ENCODE measurements around the gene GAB1. TPM values are rescaled to one million over a fixed set of nuclear protein-coding genes. Genes with fewer than 3 reads are reported as not detected.

GAB1 gene
- total RNA-seq, 1 donor from 2014 or later, result 29.7 TPM

- H3K27me3 Mint-ChIP-seq (ENCODE audit: unreplicated experiment), result no peaks in the 10 kb centered on the region
- H3K4me1 Mint-ChIP-seq (ENCODE audit: low read depth, unreplicated experiment), result peaks cover 6% of the 10 kb centered on the region
- TF ChIP-seq CTCF (IDR thresholded peaks at IDR 0.05; ENCODE audit: partially characterized antibody, unreplicated experiment), result no peak
- no peak for DNase-seq
- no peaks in the 10 kb centered on the region for H3K9me3 Mint-ChIP-seq (ENCODE audit: unreplicated experiment)
- no peak overlapping the region for H3K27ac Mint-ChIP-seq (ENCODE audit: unreplicated experiment)
- H3K4me3 Mint-ChIP-seq (ENCODE audit: unreplicated experiment), result no peak overlapping the region
- no peaks in the 10 kb centered on the region for H3K36me3 Mint-ChIP-seq (ENCODE audit: unreplicated experiment)
Observed at GRCh38 chr4:143455211-143455610, 118.5 kb downstream of the GAB1 start.

- H3K36me3 Mint-ChIP-seq (ENCODE audit: unreplicated experiment), result no peaks in the 10 kb centered on the region
Observed at GRCh38 chr4:143458966-143459365, 122.3 kb downstream of the GAB1 start.

GRCh38 chr4:143473334-143474126 is 136.9 kb downstream of the GAB1 start:
- H3K9me3 Mint-ChIP-seq (ENCODE audit: unreplicated experiment), result no peaks in the 10 kb centered on the region
- DNase-seq, result no peak
- no peak overlapping the region for H3K27ac Mint-ChIP-seq (ENCODE audit: unreplicated experiment)
- H3K27me3 Mint-ChIP-seq (ENCODE audit: unreplicated experiment), result no peaks in the 10 kb centered on the region
- no peaks in the 10 kb centered on the region for H3K4me1 Mint-ChIP-seq (ENCODE audit: low read depth, unreplicated experiment)
- H3K4me3 Mint-ChIP-seq (ENCODE audit: unreplicated experiment), result no peak overlapping the region
- TF ChIP-seq CTCF (IDR thresholded peaks at IDR 0.05; ENCODE audit: partially characterized antibody, unreplicated experiment), result no peak
- H3K36me3 Mint-ChIP-seq (ENCODE audit: unreplicated experiment), result no peaks in the 10 kb centered on the region

More at GRCh38 chr4:143458966-143459365, 122.3 kb downstream of the GAB1 start:
- Mint-ChIP-seq H3K4me3 (ENCODE audit: unreplicated experiment) (no peak overlapping the region), H3K27ac (ENCODE audit: unreplicated experiment) (no peak overlapping the region), H3K4me1 (ENCODE audit: low read depth, unreplicated experiment) (no peaks in the 10 kb centered on the region), H3K27me3 (ENCODE audit: unreplicated experiment) (no peaks in the 10 kb centered on the region), H3K9me3 (ENCODE audit: unreplicated experiment) (no peaks in the 10 kb centered on the region)
- TF ChIP-seq CTCF (IDR thresholded peaks at IDR 0.05; ENCODE audit: partially characterized antibody, unreplicated experiment), result no peak
- DNase-seq, result no peak

- no peak for DNase-seq
- Mint-ChIP-seq H3K4me1 (ENCODE audit: low read depth, unreplicated experiment) (no peaks in the 10 kb centered on the region), H3K27me3 (ENCODE audit: unreplicated experiment) (no peaks in the 10 kb centered on the region), H3K4me3 (ENCODE audit: unreplicated experiment) (no peak overlapping the region), H3K27ac (ENCODE audit: unreplicated experiment) (no peak overlapping the region), H3K9me3 (ENCODE audit: unreplicated experiment) (no peaks in the 10 kb centered on the region), H3K36me3 (ENCODE audit: unreplicated experiment) (no peaks in the 10 kb centered on the region)
- TF ChIP-seq CTCF (IDR thresholded peaks at IDR 0.05; ENCODE audit: partially characterized antibody, unreplicated experiment), result no peak
Observed at GRCh38 chr4:143477487-143477886, 140.8 kb downstream of the GAB1 start.

- no peaks in the 10 kb centered on the region for H3K4me1 Mint-ChIP-seq (ENCODE audit: low read depth, unreplicated experiment)
- H3K27me3 Mint-ChIP-seq (ENCODE audit: unreplicated experiment), result no peaks in the 10 kb centered on the region
- no peaks in the 10 kb centered on the region for H3K36me3 Mint-ChIP-seq (ENCODE audit: unreplicated experiment)
- no peak for DNase-seq
- H3K27ac Mint-ChIP-seq (ENCODE audit: unreplicated experiment), result no peak overlapping the region
- no peak for TF ChIP-seq CTCF (IDR thresholded peaks at IDR 0.05; ENCODE audit: partially characterized antibody, unreplicated experiment)
- H3K4me3 Mint-ChIP-seq (ENCODE audit: unreplicated experiment), result no peak overlapping the region
- H3K9me3 Mint-ChIP-seq (ENCODE audit: unreplicated experiment), result no peaks in the 10 kb centered on the region
Observed at GRCh38 chr4:143481361-143481760, 144.7 kb downstream of the GAB1 start.

Measured in glutamatergic neuron (in vitro differentiated cells).